Activated T-helper 1 cell treated with anti-CD3 and anti-CD28 coated beads, Interleukin-12 subunit alpha, Interleukin-12 subunit beta, Interleukin-2, Interleukin-4 antibody, amounts not matched to agents 30 ng/mL and 10 ng/mL and 1 ng/mL, durations not matched to agents 14 hours and 24 hours and 36 hours (primary cell): ENCODE data around the gene SEH1L. TPM values are rescaled to one million over a fixed set of nuclear protein-coding genes. Genes with fewer than 3 reads are reported as not detected.

Experiments
- DNase-seq: peaks from one replicate; pipeline ENCODE4 v3.0.0; 2021; ENCODE audit warnings: low spot score
- H3K27ac Mint-ChIP-seq: one replicate; pipeline ENCODE4 v1.8.0; 2021; ENCODE audit warnings: mild to moderate bottlenecking, mixed read lengths
- H3K27me3 Mint-ChIP-seq: one replicate; pipeline ENCODE4 v1.8.0; 2022; ENCODE audit warnings: mild to moderate bottlenecking, moderate library complexity, mixed read lengths; ENCODE audit not compliant: insufficient read depth
- H3K36me3 Mint-ChIP-seq: one replicate; pipeline ENCODE4 v1.8.0; 2021; ENCODE audit warnings: low read depth, mixed read lengths
- H3K4me1 Mint-ChIP-seq: one replicate; pipeline ENCODE4 v1.8.0; 2021; ENCODE audit warnings: low read depth, mixed read lengths
- H3K4me3 Mint-ChIP-seq: one replicate; pipeline ENCODE4 v1.8.0; 2021; ENCODE audit warnings: mild to moderate bottlenecking, moderate library complexity, mixed read lengths
- H3K9me3 Mint-ChIP-seq: one replicate; pipeline ENCODE4 v1.8.0; 2021; ENCODE audit warnings: mixed read lengths
- intact Hi-C: fragments of 100-400 bp; cut with micrococcal nuclease; formaldehyde crosslinking; loops from one replicate; pipeline ENCODE4 v1.15.1; 2024
- total RNA-seq: library from RNA; stranded (reverse); gene quantifications from 2 replicates; pipeline ENCODE4 v1.2.3, GENCODE V29; 2022

The SEH1L gene
- total RNA-seq, 1 donor from 2014 or later = 121 TPM

DNA sequence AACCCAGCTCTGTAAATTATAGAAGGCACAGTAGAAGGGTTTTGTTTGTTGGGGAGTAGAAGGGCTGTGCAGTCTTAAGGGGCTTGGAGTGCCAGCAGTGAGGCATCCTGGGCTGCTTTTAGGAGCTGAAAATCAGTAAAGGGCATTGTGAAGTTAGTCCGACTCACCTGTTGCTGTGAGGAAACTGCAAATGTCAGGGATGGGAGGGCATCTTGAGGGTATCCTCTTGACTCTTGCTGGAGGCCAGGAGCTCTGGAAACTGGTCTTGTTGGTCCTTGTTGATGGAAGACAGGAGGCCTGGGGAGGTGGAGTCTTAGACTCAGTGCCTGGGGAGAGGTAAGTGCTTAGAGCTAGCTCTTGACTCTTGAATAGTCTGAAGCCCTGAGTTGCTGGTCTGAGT is 57.5 kb downstream of the SEH1L start:
- H3K9me3 Mint-ChIP-seq = no peaks in the 10 kb centered on the region
- H3K27ac Mint-ChIP-seq = no peak overlapping the region
- intact Hi-C loops = no loop called here
- no peak overlapping the region for H3K4me3 Mint-ChIP-seq
- peaks cover 26% of the 10 kb centered on the region for H3K36me3 Mint-ChIP-seq
- H3K4me1 Mint-ChIP-seq = peaks cover 3% of the 10 kb centered on the region
- no peaks in the 10 kb centered on the region for H3K27me3 Mint-ChIP-seq
- no peak for DNase-seq

GRCh38 chr18:13006531-13007247 is 58.9 kb downstream of the SEH1L start:
- H3K27me3 Mint-ChIP-seq = no peaks in the 10 kb centered on the region
- peaks cover 27% of the 10 kb centered on the region for H3K36me3 Mint-ChIP-seq
- no peak overlapping the region for H3K4me3 Mint-ChIP-seq
- intact Hi-C loops = no loop called here
- H3K9me3 Mint-ChIP-seq = no peaks in the 10 kb centered on the region
- H3K4me1 Mint-ChIP-seq = no peaks in the 10 kb centered on the region
- DNase-seq = no peak
- peak overlapping the region; percentile 32 for H3K27ac Mint-ChIP-seq

- intact Hi-C loops = no loop called here
- DNase-seq = no peak
- Mint-ChIP-seq H3K27me3 (no peaks in the 10 kb centered on the region), H3K9me3 (no peaks in the 10 kb centered on the region), H3K4me1 (no peaks in the 10 kb centered on the region), H3K4me3 (no peak overlapping the region), H3K27ac (peak overlapping the region; percentile 22), H3K36me3 (peaks cover 30% of the 10 kb centered on the region)
Measured at GRCh38 chr18:13007248-13007560, 59.4 kb downstream of the SEH1L start.

GRCh38 chr18:13011719-13012118 is 63.9 kb downstream of the SEH1L start:
- no peaks in the 10 kb centered on the region for H3K4me1 Mint-ChIP-seq
- intact Hi-C loops = no loop called here
- no peak for DNase-seq
- H3K4me3 Mint-ChIP-seq = no peak overlapping the region
- peaks cover 51% of the 10 kb centered on the region for H3K36me3 Mint-ChIP-seq
- H3K27me3 Mint-ChIP-seq = no peaks in the 10 kb centered on the region
- H3K27ac Mint-ChIP-seq = no peak overlapping the region
- H3K9me3 Mint-ChIP-seq = no peaks in the 10 kb centered on the region

- H3K4me3 Mint-ChIP-seq = no peak overlapping the region
- peaks cover 3% of the 10 kb centered on the region for H3K4me1 Mint-ChIP-seq
- intact Hi-C loops = no loop called here
- no peak overlapping the region for H3K27ac Mint-ChIP-seq
- H3K9me3 Mint-ChIP-seq = no peaks in the 10 kb centered on the region
- DNase-seq = no peak
- peaks cover 53% of the 10 kb centered on the region for H3K36me3 Mint-ChIP-seq
- no peaks in the 10 kb centered on the region for H3K27me3 Mint-ChIP-seq
Measured at GRCh38 chr18:13014232-13014631, 66.4 kb downstream of the SEH1L start.

DNA sequence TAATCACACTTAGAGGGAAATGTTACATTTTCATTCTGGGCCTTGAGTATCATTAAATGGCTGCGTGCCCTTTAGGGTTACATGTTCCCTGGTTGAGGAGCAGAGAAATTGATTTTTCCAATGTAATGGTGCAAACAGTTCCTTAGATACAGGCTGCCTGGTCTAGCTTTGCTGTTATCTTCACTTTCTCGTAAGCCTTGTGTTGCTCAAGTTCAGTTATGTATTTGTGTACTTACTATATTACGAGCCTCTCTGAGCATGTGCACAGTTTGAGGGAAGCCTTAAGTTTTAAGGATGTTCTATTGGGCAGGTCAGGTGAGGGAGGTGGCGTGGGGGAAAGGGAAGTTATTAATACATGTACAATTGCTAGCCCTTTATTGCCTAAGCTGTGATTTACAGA is 67.0 kb downstream of the SEH1L start:
- no peaks in the 10 kb centered on the region for H3K27me3 Mint-ChIP-seq
- intact Hi-C loops = no loop called here
- no peak overlapping the region for H3K4me3 Mint-ChIP-seq
- H3K36me3 Mint-ChIP-seq = peaks cover 55% of the 10 kb centered on the region
- no peaks in the 10 kb centered on the region for H3K9me3 Mint-ChIP-seq
- no peak overlapping the region for H3K27ac Mint-ChIP-seq
- peaks cover 6% of the 10 kb centered on the region for H3K4me1 Mint-ChIP-seq
- DNase-seq = no peak

GRCh38 chr18:13017247-13017875 is 69.5 kb downstream of the SEH1L start:
- peaks cover 68% of the 10 kb centered on the region for H3K36me3 Mint-ChIP-seq
- DNase-seq = no peak
- intact Hi-C loops = no loop called here
- H3K4me1 Mint-ChIP-seq = peaks cover 25% of the 10 kb centered on the region
- H3K4me3 Mint-ChIP-seq = no peak overlapping the region
- no peak overlapping the region for H3K27ac Mint-ChIP-seq
- H3K9me3 Mint-ChIP-seq = no peaks in the 10 kb centered on the region
- H3K27me3 Mint-ChIP-seq = no peaks in the 10 kb centered on the region

DNA sequence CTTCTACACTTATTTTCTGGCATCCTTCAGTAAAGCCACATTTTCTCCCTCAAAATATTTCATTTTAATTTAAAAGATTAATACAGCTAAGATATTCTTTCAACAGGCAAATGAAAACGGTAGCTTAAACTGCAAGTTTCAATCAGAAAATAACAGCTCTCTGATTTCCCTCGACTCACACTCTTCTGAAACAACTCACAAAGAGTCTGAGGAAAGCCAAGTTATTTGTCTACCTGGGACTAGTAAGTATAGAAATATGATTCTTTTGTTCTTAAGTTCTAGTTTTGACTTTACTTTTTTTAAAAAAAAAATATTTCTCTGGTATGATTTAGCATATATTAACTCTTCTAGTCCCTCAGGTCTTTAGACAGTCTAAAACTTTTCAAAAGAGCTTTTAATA is 70.6 kb downstream of the SEH1L start:
- Mint-ChIP-seq H3K4me1 (peaks cover 25% of the 10 kb centered on the region), H3K9me3 (peaks cover 8% of the 10 kb centered on the region), H3K4me3 (no peak overlapping the region), H3K36me3 (peaks cover 69% of the 10 kb centered on the region), H3K27me3 (no peaks in the 10 kb centered on the region), H3K27ac (no peak overlapping the region)
- intact Hi-C loops = no loop called here
- no peak for DNase-seq

DNA sequence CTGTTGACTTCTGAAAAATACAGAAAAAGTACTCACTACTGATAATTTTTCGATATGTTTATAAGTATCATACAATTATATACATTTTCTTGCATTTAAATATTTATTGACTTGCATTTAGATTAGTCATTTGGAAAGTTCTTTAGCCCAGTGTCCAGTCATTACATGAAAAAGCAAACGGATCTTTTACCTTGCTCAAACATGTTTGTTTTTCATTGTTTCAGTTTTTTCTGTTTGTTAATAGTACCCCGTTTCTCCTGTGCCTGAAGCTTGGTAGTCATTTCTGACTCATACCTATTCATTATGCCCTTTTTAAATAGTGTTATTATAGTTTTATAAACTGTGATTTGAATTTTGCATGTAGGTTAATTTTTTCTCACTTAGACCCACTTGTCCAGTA is 71.5 kb downstream of the SEH1L start:
- DNase-seq = no peak

GRCh38 chr18:13022644-13023043 is 74.8 kb downstream of the SEH1L start:
- no peak overlapping the region for H3K27ac Mint-ChIP-seq
- peaks cover 8% of the 10 kb centered on the region for H3K9me3 Mint-ChIP-seq
- H3K4me3 Mint-ChIP-seq = no peak overlapping the region
- intact Hi-C loops = no loop called here
- no peak for DNase-seq
- peaks cover 63% of the 10 kb centered on the region for H3K36me3 Mint-ChIP-seq
- peaks cover 35% of the 10 kb centered on the region for H3K4me1 Mint-ChIP-seq
- H3K27me3 Mint-ChIP-seq = no peaks in the 10 kb centered on the region

More for the DNA sequence above, 71.5 kb downstream of the SEH1L start:
- Mint-ChIP-seq H3K27me3 (no peaks in the 10 kb centered on the region), H3K4me3 (no peak overlapping the region), H3K9me3 (peaks cover 8% of the 10 kb centered on the region), H3K4me1 (peaks cover 25% of the 10 kb centered on the region), H3K36me3 (peaks cover 76% of the 10 kb centered on the region), H3K27ac (peak overlapping the region; percentile 26)
- intact Hi-C loops = no loop called here

GRCh38 chr18:13025233-13025632 is 77.4 kb downstream of the SEH1L start:
- Mint-ChIP-seq H3K27ac (no peak overlapping the region), H3K36me3 (peaks cover 53% of the 10 kb centered on the region), H3K9me3 (peaks cover 8% of the 10 kb centered on the region), H3K4me3 (no peak overlapping the region), H3K4me1 (peaks cover 25% of the 10 kb centered on the region), H3K27me3 (no peaks in the 10 kb centered on the region)
- intact Hi-C loops = no loop called here
- no peak for DNase-seq

DNA sequence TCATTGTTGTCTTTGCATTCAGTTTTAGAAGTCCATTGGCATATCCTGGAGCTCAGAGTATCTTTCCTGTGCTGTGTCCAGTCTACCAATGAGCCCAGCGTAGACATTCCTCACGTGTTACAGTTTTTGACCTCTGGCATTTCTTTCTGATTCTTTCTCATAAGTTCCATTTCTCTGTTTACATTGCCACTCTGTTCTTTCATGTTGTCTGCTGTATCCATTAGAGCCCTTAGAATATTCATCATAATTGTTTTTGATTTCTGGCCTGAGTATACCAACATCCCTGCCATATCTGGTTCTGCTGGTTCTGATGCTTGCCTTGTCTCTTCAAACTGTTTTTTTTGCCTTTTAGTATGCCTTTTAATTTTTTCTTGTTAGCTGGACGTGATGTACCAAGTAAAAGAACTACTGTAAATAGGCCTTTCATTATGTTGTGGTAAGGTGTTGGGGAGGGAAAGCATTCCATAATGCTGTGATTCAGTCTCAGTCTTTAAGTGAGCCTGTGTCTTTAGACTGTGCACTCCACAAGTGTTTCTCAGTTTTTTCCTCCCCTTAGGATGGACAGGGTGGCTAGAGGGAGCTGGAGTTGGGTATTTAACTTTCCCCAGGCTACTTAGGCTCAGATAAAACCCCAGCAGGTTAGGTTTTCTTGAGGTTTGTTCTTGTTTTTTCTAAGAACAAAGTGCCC is 78.9 kb downstream of the SEH1L start:
- H3K36me3 Mint-ChIP-seq = peaks cover 51% of the 10 kb centered on the region
- DNase-seq = no peak
- H3K9me3 Mint-ChIP-seq = peaks cover 8% of the 10 kb centered on the region
- intact Hi-C loops = no loop called here
- peak overlapping the region; percentile 29 for H3K27ac Mint-ChIP-seq
- H3K27me3 Mint-ChIP-seq = no peaks in the 10 kb centered on the region
- H3K4me1 Mint-ChIP-seq = peaks cover 14% of the 10 kb centered on the region
- H3K4me3 Mint-ChIP-seq = no peak overlapping the region

GRCh38 chr18:13028869-13029268 is 81.1 kb downstream of the SEH1L start:
- DNase-seq = no peak
- peaks cover 19% of the 10 kb centered on the region for H3K4me1 Mint-ChIP-seq
- H3K4me3 Mint-ChIP-seq = no peak overlapping the region
- H3K9me3 Mint-ChIP-seq = no peaks in the 10 kb centered on the region
- H3K27ac Mint-ChIP-seq = no peak overlapping the region
- H3K36me3 Mint-ChIP-seq = peaks cover 48% of the 10 kb centered on the region
- H3K27me3 Mint-ChIP-seq = no peaks in the 10 kb centered on the region
- intact Hi-C loops = no loop called here
